ENCODE measurements around the gene MPG. TPM values are rescaled to one million over a fixed set of nuclear protein-coding genes. Genes with fewer than 3 reads are reported as not detected.
A peak's percentile ranks its signal among the peaks of the same experiment; 100 is the strongest.
"Not testable (repeated sequence)": the region's sequence is repeated elsewhere in the genome, so short reads cannot be mapped to it uniquely, and the experiment has no call there.

Gene MPG
- total RNA-seq: 10 to 100 TPM; 46.8 to 84.8 (median 61.0) TPM

- intact Hi-C loops (cut with DNase I; ENCODE audit: low total_unique reads): no loop called here
- TF ChIP-seq POLR2A (IDR thresholded peaks at IDR 0.05) (peak in 1 of 2 donors; percentile 32), CTCF (IDR thresholded peaks at IDR 0.05) (no peak)
Measured at GRCh38 chr16:77807-78443, at the start of gene MPG. MPG (plus strand) TSS chr16:78225; CDS start chr16:78310, 85 bp downstream.

GRCh38 chr16:30627-31026 lies 47.4 kb upstream of the MPG start:
- intact Hi-C loops (cut with DNase I; ENCODE audit: low total_unique reads); H3K4me3 ChIP-seq (ENCODE audit: low read depth, poor library complexity, severe bottlenecking); DNase-seq (ENCODE audit: low spot score in 2 of 2): not testable (repeated sequence)
- WGBS, 2 donors: 50 to 80% methylated on average over 1 of the region's 7 CpGs

More at GRCh38 chr16:77807-78443, at the start of gene MPG:
- peak within 1 kb of the TSS; percentile 70 for H3K4me3 ChIP-seq (ENCODE audit: low read depth, poor library complexity, severe bottlenecking)
- 0 to 1% methylated on average over 30 to 68 of the region's 83 CpGs for WGBS, 2 donors
- DNase-seq (ENCODE audit: low spot score in 2 of 2): peak; percentile 75 to 98

- DNase-seq (ENCODE audit: low spot score in 2 of 2); H3K4me3 ChIP-seq (ENCODE audit: low read depth, poor library complexity, severe bottlenecking); intact Hi-C loops (cut with DNase I; ENCODE audit: low total_unique reads): not testable (repeated sequence)
- WGBS, 2 donors: 60 to 86% methylated on average over 1 to 4 of the region's 8 CpGs
Measured at GRCh38 chr16:33154-33876, 44.7 kb upstream of the MPG start.

GRCh38 chr16:33877-34647 lies 44.0 kb upstream of the MPG start:
- intact Hi-C loops (cut with DNase I; ENCODE audit: low total_unique reads): no loop called here
- peak in 1 of 2 donors; percentile 84 for DNase-seq (ENCODE audit: low spot score in 2 of 2)
- no peak overlapping the region for H3K4me3 ChIP-seq (ENCODE audit: low read depth, poor library complexity, severe bottlenecking)
- WGBS, 2 donors: 88 to 89% methylated on average over 19 to 21 of the region's 21 CpGs
- no peak for TF ChIP-seq CTCF (IDR thresholded peaks at IDR 0.05)
- TF ChIP-seq POLR2A (IDR thresholded peaks at IDR 0.05): no peak

- WGBS, 2 donors: 48 to 59% methylated on average over 6 of the region's 6 CpGs
- DNase-seq (ENCODE audit: low spot score in 2 of 2): no peak
- H3K4me3 ChIP-seq (ENCODE audit: low read depth, poor library complexity, severe bottlenecking): no peak overlapping the region
- TF ChIP-seq CTCF (IDR thresholded peaks at IDR 0.05) (no peak), POLR2A (IDR thresholded peaks at IDR 0.05) (no peak)
- intact Hi-C loops (cut with DNase I; ENCODE audit: low total_unique reads): no loop called here
Measured at GRCh38 chr16:34648-34987, 43.4 kb upstream of the MPG start.

GRCh38 chr16:35011-35677 lies 42.9 kb upstream of the MPG start:
- TF ChIP-seq CTCF (IDR thresholded peaks at IDR 0.05) (no peak), POLR2A (IDR thresholded peaks at IDR 0.05) (no peak)
- no peak overlapping the region for H3K4me3 ChIP-seq (ENCODE audit: low read depth, poor library complexity, severe bottlenecking)
- no peak for DNase-seq (ENCODE audit: low spot score in 2 of 2)
- 76 to 80% methylated on average over 14 to 17 of the region's 17 CpGs for WGBS, 2 donors
- intact Hi-C loops (cut with DNase I; ENCODE audit: low total_unique reads): no loop called here

All from lower leg skin (tissue), 4 donors.